C1 segment of cervical spinal cord (tissue), 14 donors: Measurements from ENCODE around the gene ZNF384.

Experiments used
- DNase-seq, 14 donors: peaks; one replicate each; lab custom pipeline; 2025; lab: John Stamatoyannopoulos, UW

Gene ZNF384

GRCh38 chr12:6653987-6654386 lies 35.2 kb downstream of the ZNF384 start:
- DNase-seq = no peak

- no peak for DNase-seq
Observed at GRCh38 chr12:6653342-6653741, 35.8 kb downstream of the ZNF384 start.

- DNase-seq = no peak
Observed at GRCh38 chr12:6652391-6652790, 36.8 kb downstream of the ZNF384 start.

GRCh38 chr12:6650832-6651231 lies 38.3 kb downstream of the ZNF384 start:
- DNase-seq = no peak

GRCh38 chr12:6647083-6647604 lies 42.0 kb downstream of the ZNF384 start, which contains the start of gene ACRBP:
ACRBP (minus strand) TSS chr12:6647432; CDS start chr12:6647366, 66 bp downstream.
- peak in 10 of 14 donors; percentile 40 to 83 (median 56) for DNase-seq

- DNase-seq = peak in 1 of 14 donors; percentile 72
Observed at GRCh38 chr12:6646276-6647082, 42.7 kb downstream of the ZNF384 start.

- DNase-seq = peak in 4 of 14 donors; percentile 15 to 34 (median 29)
Observed at GRCh38 chr12:6644903-6645302, 44.3 kb downstream of the ZNF384 start.

GRCh38 chr12:6644257-6644596 lies 44.9 kb downstream of the ZNF384 start:
- peak in 2 of 14 donors; percentile 23 to 32 for DNase-seq

- DNase-seq = peak in 2 of 14 donors; percentile 38 to 52
Observed at GRCh38 chr12:6643569-6644256, 45.5 kb downstream of the ZNF384 start.

- DNase-seq = no peak
Observed at GRCh38 chr12:6641131-6641530, 48.0 kb downstream of the ZNF384 start.

- DNase-seq = no peak
Observed at GRCh38 chr12:6640497-6640896, 48.7 kb downstream of the ZNF384 start.

- DNase-seq = no peak
Observed at GRCh38 chr12:6639151-6639801, 49.9 kb downstream of the ZNF384 start.

GRCh38 chr12:6638305-6638704 lies 50.9 kb downstream of the ZNF384 start:
- DNase-seq = peak in 1 of 14 donors; percentile 22

GRCh38 chr12:6635856-6636531 lies 53.2 kb downstream of the ZNF384 start, which contains the start of gene LPAR5:
LPAR5 (minus strand) TSS chr12:6635959; CDS start chr12:6621248, 14,711 bp downstream.
- DNase-seq = peak in 3 of 14 donors; percentile 17 to 38 (median 22)

- DNase-seq = no peak
Observed at GRCh38 chr12:6635375-6635855, 53.8 kb downstream of the ZNF384 start.

- peak in 6 of 14 donors; percentile 29 to 52 (median 39) for DNase-seq
Observed at GRCh38 chr12:6632026-6632983, 56.9 kb downstream of the ZNF384 start.

- DNase-seq = no peak
Observed at GRCh38 chr12:6631549-6631961, 57.6 kb downstream of the ZNF384 start.

- DNase-seq = peak in 1 of 14 donors; percentile 66
Observed at GRCh38 chr12:6630736-6631135, 58.4 kb downstream of the ZNF384 start.

- no peak for DNase-seq
Observed at GRCh38 chr12:6627616-6628015, 61.6 kb downstream of the ZNF384 start.
